ENCODE results near the gene PTRH1. TPM values are rescaled to one million over a fixed set of nuclear protein-coding genes. Genes with fewer than 3 reads are reported as not detected.
A peak's percentile ranks its signal among the peaks of the same experiment; 100 is the strongest.

PTRH1 gene
- total RNA-seq, 1 experiment from 2014 or later: 22.4 TPM

GRCh38 chr9:127705577-127706379 is 9.7 kb downstream of the PTRH1 start:
- Histone ChIP-seq H3K9me3 (ENCODE audit: insufficient read depth, low read depth) (no peaks in the 10 kb centered on the region), H3K27ac (no peak overlapping the region), H3K4me2 (no peak overlapping the region), H3K36me3 (ENCODE audit: low read depth) (no peaks in the 10 kb centered on the region), H3K4me3 (no peak overlapping the region), H2AFZ (no peak overlapping the region), H3K4me1 (replicated peaks; ENCODE audit: insufficient read depth) (no peaks in the 10 kb centered on the region), H3F3A (ENCODE audit: insufficient read depth, low read depth) (no peaks in the 10 kb centered on the region; the same call in 1 of the 2 replicates), H3K27me3 (ENCODE audit: insufficient read depth, low read depth) (no peaks in the 10 kb centered on the region), H3K79me2 (ENCODE audit: low read depth) (no peaks in the 10 kb centered on the region), H4K20me1 (ENCODE audit: insufficient read depth) (no peaks in the 10 kb centered on the region), H3K9me2 (ENCODE audit: insufficient read depth) (no peaks in the 10 kb centered on the region)
- ChIA-PET CTCF (no interaction called here), POLR2A (ENCODE audit: unreplicated experiment) (interaction anchor here (0.6 kb wide), 1 partner anchor 484 kb away, joined by 3 read pairs; no protein-coding TSS in a partner anchor)
- DNase-seq: no peak
- TF ChIP-seq EZH2 (IDR thresholded peaks at IDR 0.05; ENCODE audit: low read depth): no peak
- TF ChIP-seq CTCF (conservative IDR thresholded peaks at IDR 0.05): no peak
- no TSS peak for BruUV-seq (replicated peaks)
- intact Hi-C loops (cut with micrococcal nuclease; ENCODE audit: unreplicated experiment): no loop called here

- TF ChIP-seq CTCF (conservative IDR thresholded peaks at IDR 0.05) (no peak), EZH2 (IDR thresholded peaks at IDR 0.05; ENCODE audit: low read depth) (no peak)
- no peak overlapping the region for H3K27ac ChIP-seq
- no TSS peak for BruUV-seq (replicated peaks)
- no peaks in the 10 kb centered on the region for H3K27me3 ChIP-seq (ENCODE audit: insufficient read depth, low read depth)
- intact Hi-C loops (cut with micrococcal nuclease; ENCODE audit: unreplicated experiment): no loop called here
- ChIA-PET CTCF (no interaction called here), POLR2A (ENCODE audit: unreplicated experiment) (interaction anchor here (0.7 kb wide), 1 partner anchor 10 kb away, joined by 4 read pairs; no protein-coding TSS in a partner anchor)
- H3K4me2 ChIP-seq: no peak overlapping the region
- DNase-seq: no peak
- no peak overlapping the region for H3K4me3 ChIP-seq
- no peaks in the 10 kb centered on the region for H3K79me2 ChIP-seq (ENCODE audit: low read depth)
- no peak overlapping the region for H2AFZ ChIP-seq
- H4K20me1 ChIP-seq (ENCODE audit: insufficient read depth): no peaks in the 10 kb centered on the region
- H3K9me2 ChIP-seq (ENCODE audit: insufficient read depth): no peaks in the 10 kb centered on the region
- H3K9me3 ChIP-seq (ENCODE audit: insufficient read depth, low read depth): no peaks in the 10 kb centered on the region
- peaks cover 4% of the 10 kb centered on the region for H3K4me1 ChIP-seq (replicated peaks; ENCODE audit: insufficient read depth)
- no peaks in the 10 kb centered on the region; the same call in 1 of the 2 replicates for H3F3A ChIP-seq (ENCODE audit: insufficient read depth, low read depth)
- H3K36me3 ChIP-seq (ENCODE audit: low read depth): no peaks in the 10 kb centered on the region
These were observed 12.0 kb downstream of the PTRH1 start for GRCh38 chr9:127703289-127703946.

DNA sequence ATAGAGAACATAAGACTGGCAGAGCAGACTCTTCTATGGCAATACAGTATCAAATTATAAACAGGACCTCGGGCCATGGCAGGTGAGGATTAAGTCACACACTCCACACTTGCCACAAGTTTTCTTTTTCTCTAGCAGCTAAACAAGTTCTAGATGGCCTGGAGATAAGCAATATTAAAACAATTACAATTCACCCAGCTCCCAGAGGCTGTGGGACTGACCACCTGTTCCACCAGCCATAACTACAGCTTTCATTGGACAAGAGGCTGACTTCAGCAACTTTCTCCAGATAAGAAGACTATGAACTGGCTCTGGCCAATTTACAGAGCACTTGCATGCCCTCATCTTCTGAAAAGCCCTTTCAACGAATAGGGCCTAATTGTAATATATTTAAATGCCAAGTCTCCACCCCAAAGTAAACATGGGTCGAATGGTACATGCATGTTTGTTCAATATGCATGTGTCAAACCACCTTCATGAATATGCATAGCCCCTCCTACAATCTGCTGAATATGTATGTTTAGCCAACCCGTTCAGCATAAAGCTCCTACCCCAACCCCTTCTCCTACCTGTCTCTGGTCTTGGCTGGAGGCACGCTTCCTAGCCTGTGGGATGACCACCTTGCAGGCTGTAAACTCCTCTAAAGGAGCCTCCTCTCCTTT is 14.7 kb downstream of the PTRH1 start:
- CTCF ChIA-PET: no interaction called here
- Histone ChIP-seq H3F3A (ENCODE audit: insufficient read depth, low read depth) (no peaks in the 10 kb centered on the region; the same call in 1 of the 2 replicates), H3K27ac (no peak overlapping the region), H3K9me2 (ENCODE audit: insufficient read depth) (no peaks in the 10 kb centered on the region), H3K4me3 (no peak overlapping the region), H3K79me2 (ENCODE audit: low read depth) (no peaks in the 10 kb centered on the region), H3K4me1 (replicated peaks; ENCODE audit: insufficient read depth) (peaks cover 4% of the 10 kb centered on the region), H3K4me2 (no peak overlapping the region), H3K9me3 (ENCODE audit: insufficient read depth, low read depth) (no peaks in the 10 kb centered on the region), H4K20me1 (ENCODE audit: insufficient read depth) (no peaks in the 10 kb centered on the region), H3K36me3 (ENCODE audit: low read depth) (no peaks in the 10 kb centered on the region), H3K27me3 (ENCODE audit: insufficient read depth, low read depth) (no peaks in the 10 kb centered on the region), H2AFZ (no peak overlapping the region)
- POLR2A ChIA-PET (ENCODE audit: unreplicated experiment): no interaction called here
- TF ChIP-seq EZH2 (IDR thresholded peaks at IDR 0.05; ENCODE audit: low read depth) (no peak), CTCF (conservative IDR thresholded peaks at IDR 0.05) (no peak)
- BruUV-seq (replicated peaks): no TSS peak
- intact Hi-C loops (cut with micrococcal nuclease; ENCODE audit: unreplicated experiment): no loop called here
- DNase-seq: peak in 1 of 2 experiments; percentile 37
